WI38 (cell line): Measurements from ENCODE around the gene GRIN2D.
"Not testable (repeated sequence)": the region's sequence is repeated elsewhere in the genome, so short reads cannot be mapped to it uniquely, and the experiment has no call there.

Source experiments
- H3K4me3 ChIP-seq: 2 replicates; pipeline ENCODE4 v1.5.1; 2011; ENCODE audit warnings: low read depth, mild to moderate bottlenecking, control low read depth, low read length
- TF ChIP-seq, protein P1 (sequence below): IDR thresholded peaks from 2 replicates; pipeline ENCODE4 v1.5.1; 2012; ENCODE audit warnings: low read depth, mild to moderate bottlenecking, control low read depth, low read length

The GRIN2D gene

DNA sequence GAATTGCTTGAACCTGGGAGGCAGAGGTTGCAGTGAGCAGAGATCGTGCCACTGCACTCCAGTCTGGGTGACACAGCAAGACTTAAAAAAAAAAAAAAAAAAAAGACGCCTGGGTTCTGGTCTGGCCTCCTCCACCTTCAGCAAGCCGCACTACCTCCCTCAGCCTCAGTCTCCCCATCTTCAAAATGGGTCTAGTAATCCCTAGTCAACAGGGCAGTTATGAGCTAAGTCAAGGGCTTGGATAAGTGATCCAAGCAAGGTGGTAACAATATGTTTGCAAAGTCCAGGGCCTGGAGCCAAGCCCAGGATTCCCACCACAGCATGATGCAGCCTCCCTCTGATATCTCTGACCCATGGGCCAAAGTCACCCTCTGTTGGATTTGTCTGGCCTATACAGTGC, 6.5 kb upstream of the GRIN2D start:
- H3K4me3 ChIP-seq = no peak overlapping the region
- TF ChIP-seq, protein P1, sequence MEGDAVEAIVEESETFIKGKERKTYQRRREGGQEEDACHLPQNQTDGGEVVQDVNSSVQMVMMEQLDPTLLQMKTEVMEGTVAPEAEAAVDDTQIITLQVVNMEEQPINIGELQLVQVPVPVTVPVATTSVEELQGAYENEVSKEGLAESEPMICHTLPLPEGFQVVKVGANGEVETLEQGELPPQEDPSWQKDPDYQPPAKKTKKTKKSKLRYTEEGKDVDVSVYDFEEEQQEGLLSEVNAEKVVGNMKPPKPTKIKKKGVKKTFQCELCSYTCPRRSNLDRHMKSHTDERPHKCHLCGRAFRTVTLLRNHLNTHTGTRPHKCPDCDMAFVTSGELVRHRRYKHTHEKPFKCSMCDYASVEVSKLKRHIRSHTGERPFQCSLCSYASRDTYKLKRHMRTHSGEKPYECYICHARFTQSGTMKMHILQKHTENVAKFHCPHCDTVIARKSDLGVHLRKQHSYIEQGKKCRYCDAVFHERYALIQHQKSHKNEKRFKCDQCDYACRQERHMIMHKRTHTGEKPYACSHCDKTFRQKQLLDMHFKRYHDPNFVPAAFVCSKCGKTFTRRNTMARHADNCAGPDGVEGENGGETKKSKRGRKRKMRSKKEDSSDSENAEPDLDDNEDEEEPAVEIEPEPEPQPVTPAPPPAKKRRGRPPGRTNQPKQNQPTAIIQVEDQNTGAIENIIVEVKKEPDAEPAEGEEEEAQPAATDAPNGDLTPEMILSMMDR = no peak

DNA sequence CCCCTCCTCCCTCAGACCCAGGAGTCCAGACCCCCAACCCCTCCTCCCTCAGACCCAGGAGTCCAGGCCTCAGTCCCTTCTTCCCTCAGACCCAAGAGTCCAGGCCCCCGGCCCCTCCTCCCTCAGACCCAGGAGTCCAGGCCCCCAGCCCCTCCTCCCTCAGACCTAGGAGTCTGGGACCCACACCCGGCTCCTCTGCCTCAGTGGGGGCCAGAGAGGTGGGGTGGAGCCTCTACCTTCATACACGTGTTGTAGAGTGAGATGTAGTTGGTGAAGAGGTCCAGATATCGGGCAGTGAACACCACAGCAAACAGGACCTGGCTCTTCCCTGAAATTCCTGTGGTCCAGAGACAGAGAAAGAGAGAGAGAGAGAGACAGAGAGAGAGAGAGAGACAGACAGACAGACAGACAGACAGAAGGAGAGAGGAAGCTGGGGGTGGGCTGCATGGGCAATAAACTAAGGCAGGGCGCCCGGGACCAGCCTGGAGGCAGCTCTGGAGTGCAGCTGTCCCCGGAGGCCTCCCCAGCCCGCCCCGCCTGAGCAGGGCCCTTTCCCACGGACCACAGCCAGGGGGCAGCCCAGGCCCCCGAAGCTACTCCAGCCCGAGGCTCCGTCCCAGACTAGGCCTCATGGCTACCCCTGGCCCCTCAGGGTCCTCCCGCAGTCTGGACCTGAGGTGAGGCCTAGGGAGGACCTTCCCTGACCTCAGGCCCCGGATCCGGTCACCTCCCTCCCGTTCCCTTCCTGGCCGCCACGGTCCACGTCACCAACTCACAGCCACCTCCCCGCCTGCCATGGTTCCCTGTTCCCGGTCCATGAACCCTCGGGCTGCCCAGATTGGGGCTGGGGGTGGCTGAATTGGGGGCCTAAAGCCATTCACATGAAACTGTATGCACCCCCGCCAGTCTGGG, 3.0 kb upstream of the GRIN2D start:
- TF ChIP-seq, protein P1 = peak; percentile 69

DNA sequence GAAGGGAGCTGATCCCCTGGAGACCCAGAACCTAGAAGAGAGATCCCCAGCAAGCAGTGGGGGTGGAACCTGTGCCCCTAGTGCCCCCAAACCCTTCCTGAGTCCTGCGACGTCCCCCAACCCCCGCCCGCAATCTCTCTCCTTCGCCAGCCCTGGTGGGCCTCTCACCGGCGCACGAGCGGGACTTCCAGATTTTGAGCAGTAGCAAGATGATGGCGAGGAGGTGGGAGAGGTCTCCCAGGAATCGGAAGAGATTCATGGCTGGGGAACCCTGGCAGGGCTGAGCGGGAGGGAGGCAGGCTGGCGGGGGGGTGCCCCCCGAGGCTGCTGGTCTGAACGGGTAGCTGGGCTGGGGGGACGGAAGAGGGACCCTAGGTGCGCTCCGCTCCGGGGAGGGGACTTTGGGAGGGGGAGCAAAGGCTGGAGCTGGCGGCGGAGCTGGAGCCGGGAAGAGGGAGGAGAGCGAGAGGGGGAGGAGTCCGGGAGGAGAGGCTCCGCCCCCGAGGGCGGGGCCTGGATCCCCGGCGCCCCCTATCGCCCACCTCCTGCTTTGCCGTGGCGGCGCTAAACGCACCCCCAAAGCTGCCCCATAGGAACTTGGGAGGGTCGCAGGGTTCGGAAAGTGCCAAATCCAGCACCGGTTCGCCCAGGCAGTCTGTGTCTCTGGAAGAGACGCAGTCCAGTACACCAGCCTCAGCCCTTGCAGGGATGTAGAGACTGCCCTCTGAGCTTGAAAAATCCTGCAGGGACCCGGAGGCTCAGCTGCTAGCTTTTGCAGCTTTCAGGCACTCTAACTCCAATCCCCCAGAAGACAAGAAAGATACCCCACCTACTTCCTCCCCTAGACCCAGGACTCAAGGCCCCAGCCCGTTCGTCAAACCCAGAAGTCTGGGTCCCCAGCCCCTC, 2.1 kb upstream of the GRIN2D start, which contains the start of gene KDELR1:
TSS of gene KDELR1 (minus strand) at position 452 of the 906 bp plus-strand sequence. CDS start at position 259, 193 bp downstream.
- peak within 1 kb of the TSS; percentile 98 for H3K4me3 ChIP-seq
- TF ChIP-seq, protein P1 = peak; percentile 91

More for the DNA sequence above, 3.0 kb upstream of the GRIN2D start:
- H3K4me3 ChIP-seq = peak overlapping the region; percentile 98

DNA sequence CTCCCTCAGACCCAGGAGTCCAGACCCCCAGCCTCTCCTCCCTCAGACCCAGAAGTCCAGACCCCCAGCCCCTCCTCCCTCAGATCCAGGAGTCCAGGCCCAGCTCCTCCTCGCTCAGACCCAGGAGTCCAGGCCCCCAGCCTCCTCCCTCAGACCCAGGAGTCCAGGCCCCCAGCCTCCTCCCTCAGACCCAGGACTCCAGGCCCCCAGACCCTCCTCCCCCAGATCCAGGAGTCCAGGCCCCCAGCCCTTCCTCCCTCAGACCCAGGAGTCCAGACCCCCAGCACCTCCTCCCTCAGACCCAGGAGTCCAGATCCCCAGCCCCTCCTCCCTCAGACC, 1.5 kb upstream of the GRIN2D start:
- H3K4me3 ChIP-seq = not testable (repeated sequence)

DNA sequence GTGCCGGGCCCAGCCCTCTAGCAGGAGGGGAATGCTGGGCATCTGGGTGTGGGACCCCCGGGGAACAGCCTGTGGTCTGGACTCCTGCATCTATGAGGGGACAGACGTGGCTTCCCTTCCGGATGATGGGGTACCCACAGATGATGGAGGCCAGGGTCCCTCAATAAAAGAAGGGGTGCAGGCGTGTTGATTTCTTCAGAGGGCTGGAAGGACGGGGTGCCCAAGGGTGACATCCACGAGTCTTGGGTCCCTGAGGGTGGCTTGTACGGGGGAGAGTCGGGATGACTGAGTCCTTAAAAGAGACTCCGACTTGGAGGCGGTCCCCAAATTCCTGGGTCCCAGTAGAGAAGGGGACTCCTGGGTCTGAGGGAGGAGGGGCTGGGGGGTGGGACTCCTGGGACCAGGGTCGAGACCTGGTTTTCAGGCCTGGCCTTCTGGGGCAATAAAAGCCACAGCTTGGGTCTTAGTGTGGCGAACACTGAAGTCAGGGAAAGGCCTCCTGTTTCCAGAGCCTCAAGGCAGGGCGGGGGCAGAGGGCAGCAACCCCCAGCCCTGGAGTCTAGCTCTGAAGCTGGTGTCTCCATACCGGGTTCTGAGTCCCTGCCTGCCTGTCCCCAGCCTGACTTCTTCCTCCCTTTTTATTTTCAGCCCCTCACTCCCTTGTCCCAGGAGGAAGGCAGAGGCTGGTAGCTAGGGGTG, 459 bp upstream of the GRIN2D start:
- no peak overlapping the region for H3K4me3 ChIP-seq
- TF ChIP-seq, protein P1 = no peak

DNA sequence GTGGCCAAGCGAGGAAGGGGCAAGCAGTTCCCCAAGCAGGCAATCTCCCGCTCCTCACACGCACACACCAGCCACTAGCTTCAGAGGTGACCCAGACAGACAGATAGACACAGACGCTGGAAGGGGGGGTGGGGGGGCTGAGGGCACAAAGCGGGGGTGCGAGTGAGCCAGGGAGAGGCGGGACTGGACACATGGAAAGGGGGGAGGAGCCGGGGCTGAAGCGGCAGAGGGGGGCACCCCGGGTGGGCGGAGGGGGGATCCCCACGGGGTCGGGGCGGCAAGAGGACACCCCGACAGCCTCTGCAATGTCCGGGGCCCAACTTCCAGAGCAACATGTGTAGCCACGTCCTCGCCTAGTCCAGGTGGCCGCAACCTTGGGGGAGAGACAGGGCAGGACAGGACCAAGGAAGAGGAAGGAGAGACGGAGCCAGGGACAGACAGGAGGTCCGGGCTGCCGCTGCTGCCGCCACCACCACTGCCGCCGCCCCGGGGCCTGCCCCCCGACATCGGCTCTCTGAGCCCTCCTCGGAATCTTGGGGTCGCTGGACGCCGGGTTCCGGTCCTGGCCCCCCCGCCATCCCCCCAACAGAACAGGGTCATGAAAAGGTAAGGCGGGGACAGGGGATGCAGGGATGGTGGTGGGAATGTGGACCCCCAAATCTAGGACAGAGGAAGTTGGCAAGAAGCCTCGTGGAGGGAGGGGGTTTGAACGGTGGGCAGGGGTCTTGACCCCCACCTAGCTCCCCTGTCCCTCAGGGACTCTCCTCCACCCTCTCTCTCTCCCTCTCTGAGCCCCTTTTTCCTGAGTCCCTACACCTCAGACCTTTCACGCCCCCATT, 1.1 kb downstream of the GRIN2D start:
- TF ChIP-seq, protein P1 = no peak
- H3K4me3 ChIP-seq = no peak overlapping the region

DNA sequence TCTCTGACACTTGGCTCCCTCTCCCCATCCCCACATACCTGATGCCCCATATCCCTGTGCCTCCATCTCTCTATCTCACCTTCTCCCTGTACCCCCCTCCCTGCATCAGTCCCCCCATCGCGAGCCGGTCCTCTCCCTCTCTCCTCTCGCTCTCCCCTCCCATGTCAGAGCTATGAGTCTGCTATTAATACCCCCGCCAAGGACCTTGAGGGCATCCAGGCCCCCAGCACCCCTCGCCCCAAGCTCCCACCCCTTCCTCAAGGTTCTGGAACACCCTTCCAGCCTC, 1.6 kb downstream of the GRIN2D start:
- TF ChIP-seq, protein P1 = no peak
- H3K4me3 ChIP-seq = no peak overlapping the region
